Pancreas (tissue), 10 donors: Measurements from ENCODE around the gene BFSP2. TPM values are rescaled to one million over a fixed set of nuclear protein-coding genes. Genes with fewer than 3 reads are reported as not detected.

Experiments used
- ATAC-seq, 4 donors: fragments of 200-7000 bp; cut with Tn5 transposase; one replicate each; pipeline versions ENCODE4 v1.8.0 to v1.9.1; 2020; ENCODE audit warnings: mild to moderate bottlenecking in 4 of 4, moderate library complexity in 4 of 4
- DNase-seq, 6 donors: peaks; one replicate each; pipeline ENCODE4 v3.0.0-alpha.2; 2020
- FAIRE-seq: peaks from 2 replicates; lab custom pipeline; 2012; peaks lifted over from hg19 to GRCh38; lab: Jason Lieb, UNC
- H3K27ac ChIP-seq, 4 donors: fragments of 200-600 bp; sonication (generic); 1 replicate in 3 of 4; 2 replicates in 1 of 4; pipeline versions ENCODE4 v1.5.0 to v1.8.0; 2020
- H3K27me3 ChIP-seq, 4 donors: fragments of 200-600 bp; one replicate each; pipeline ENCODE4 v1.8.0; 2021
- H3K36me3 ChIP-seq, 3 donors: fragments of 200-600 bp; sonication (generic) in 1 of 3; one replicate each; pipeline versions ENCODE4 v1.5.0 to v1.8.0; 2020 to 2021
- H3K4me1 ChIP-seq, 3 donors: fragments of 200-600 bp; one replicate each; pipeline ENCODE4 v1.8.0; 2021
- H3K4me3 ChIP-seq, 4 donors: fragments of 200-600 bp; sonication (generic) in 2 of 4; one replicate each; pipeline versions ENCODE4 v1.5.0 to v1.8.0; 2020 to 2021
- H3K9me3 ChIP-seq, 4 donors: fragments of 200-600 bp; one replicate each; pipeline ENCODE4 v1.8.0; 2021
- CTCF ChIP-seq, 4 donors: fragments of 200-600 bp; sonication (generic) in 3 of 4; IDR thresholded peaks; one replicate each; pipeline versions ENCODE4 v1.5.0 to v1.8.0; 2021; ENCODE audit warnings: antibody characterized with exemption in 4 of 4
- WGBS, 2 donors: extraction: QIAGEN DNeasy Blood & Tissue Kit; methylation state at CpG; one replicate each; pipeline ENCODE4 v1.1.7; 2013; 5-methylcytosine and 5-hydroxymethylcytosine counted together
- intact Hi-C, 3 donors: fragments of 100-400 bp; cut with DNase I; formaldehyde crosslinking; loops; one replicate each; pipeline versions ENCODE4 v1.11.1 to v1.14.2; 2022
- polyA plus RNA-seq, 2 donors: library from polyadenylated mRNA; stranded (reverse); fragments of 200-250 nt; gene quantifications; one replicate each; pipeline ENCODE4 v1.2.3, GENCODE V29; 2013
- total RNA-seq, 6 donors: library from RNA; stranded (reverse); fragmentation: NEBNext Ultra II Directional in 4 of 6; extraction: Animal tissue kit (Norgen Biotek cat#: 25700) in 4 of 6; gene quantifications; one replicate each; pipeline versions ENCODE4 v1.2.1 to v1.2.4, GENCODE V29; 2021 to 2023
- donor health status: healthy with polysubstance abuse.
- donor health status: DM: no; HTN: no; CAD: no; lungs with moderate emphysema.
- donor health status: DM: no; HTN: no; CAD: no.
- donor health status: control.
- donor health status: control.
- donor health status: Bipolar disorder and iron deficiency.
- donor health status: DM: yes; HTN: yes; CAD: no.
- donor health status: DM: no; HTN: no; CAD: no.
- donor health status: DM: no; HTN: no; CAD: no.
- donor health status: DM: yes; HTN: yes; CAD: no.

The BFSP2 gene
- total and polyA plus RNA-seq, 8 donors: not detected

- H3K36me3 ChIP-seq: no peaks in the 10 kb centered on the region
- TF ChIP-seq CTCF (IDR thresholded peaks at IDR 0.05): no peak
- no peaks in the 10 kb centered on the region for H3K27me3 ChIP-seq
- WGBS, 2 donors: 67 to 68% methylated on average over 12 of the region's 12 CpGs
- H3K4me3 ChIP-seq: no peak overlapping the region
- no peaks in the 10 kb centered on the region for H3K4me1 ChIP-seq
- no peak overlapping the region for H3K27ac ChIP-seq
- FAIRE-seq: no peak
- no peak for ATAC-seq
- no peak for DNase-seq
- no peaks in the 10 kb centered on the region for H3K9me3 ChIP-seq
- intact Hi-C loops: loop anchor here in 1 of 3 donors (10.0 kb wide), 1 partner anchor 694 kb away; no protein-coding TSS in a partner anchor
Observed at GRCh38 chr3:133428552-133428951, 28.7 kb downstream of the BFSP2 start.

DNA sequence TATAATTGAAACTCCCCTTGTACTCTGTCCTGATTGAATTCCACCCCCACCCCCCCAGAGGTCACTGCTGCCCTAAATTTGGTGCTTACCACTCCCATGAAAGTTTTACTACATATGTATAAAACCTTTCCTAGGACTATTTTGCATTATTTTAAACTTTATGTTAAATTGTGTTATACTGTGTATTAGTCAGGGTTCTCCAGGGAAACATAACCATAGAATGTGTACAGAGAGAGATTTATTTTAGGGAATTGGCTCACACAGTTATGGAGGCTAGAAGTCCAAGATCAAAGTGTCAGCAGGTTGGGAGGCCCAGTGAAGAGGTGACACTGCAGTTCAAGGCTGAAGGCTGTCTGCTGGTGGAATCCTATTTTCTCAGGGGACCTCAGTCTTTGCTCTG is 29.2 kb downstream of the BFSP2 start:
- Histone ChIP-seq H3K36me3 (no peaks in the 10 kb centered on the region), H3K9me3 (no peaks in the 10 kb centered on the region), H3K4me3 (no peak overlapping the region), H3K4me1 (no peaks in the 10 kb centered on the region), H3K27me3 (no peaks in the 10 kb centered on the region), H3K27ac (no peak overlapping the region)
- no peak for TF ChIP-seq CTCF (IDR thresholded peaks at IDR 0.05)
- no peak for FAIRE-seq
- no peak for DNase-seq
- intact Hi-C loops: loop anchor here in 1 of 3 donors (10.0 kb wide), 1 partner anchor 694 kb away; no protein-coding TSS in a partner anchor
- no peak for ATAC-seq

GRCh38 chr3:133439563-133439962 is 39.7 kb downstream of the BFSP2 start:
- H3K36me3 ChIP-seq: no peaks in the 10 kb centered on the region
- H3K9me3 ChIP-seq: no peaks in the 10 kb centered on the region
- no peak for DNase-seq
- H3K4me3 ChIP-seq: no peak overlapping the region
- H3K4me1 ChIP-seq: peaks cover 0 to 6% (median 0%) of the 10 kb centered on the region in 3 donors
- intact Hi-C loops: no loop called here
- no peak for ATAC-seq
- no peak for TF ChIP-seq CTCF (IDR thresholded peaks at IDR 0.05)
- no peak overlapping the region for H3K27ac ChIP-seq
- H3K27me3 ChIP-seq: no peaks in the 10 kb centered on the region
- no peak for FAIRE-seq
- WGBS, 2 donors: 86 to 91% methylated on average over 2 of the region's 2 CpGs

- DNase-seq (no peak), FAIRE-seq (no peak), ATAC-seq (no peak)
- peaks cover 0 to 6% (median 0%) of the 10 kb centered on the region in 3 donors for H3K4me1 ChIP-seq
- H3K9me3 ChIP-seq: no peaks in the 10 kb centered on the region
- no peak overlapping the region for H3K4me3 ChIP-seq
- no peak overlapping the region for H3K27ac ChIP-seq
- no peaks in the 10 kb centered on the region for H3K36me3 ChIP-seq
- no peaks in the 10 kb centered on the region for H3K27me3 ChIP-seq
- no peak for TF ChIP-seq CTCF (IDR thresholded peaks at IDR 0.05)
- intact Hi-C loops: no loop called here
- 87 to 92% methylated on average over 2 of the region's 2 CpGs for WGBS, 2 donors
Observed at GRCh38 chr3:133440652-133441051, 40.8 kb downstream of the BFSP2 start.

GRCh38 chr3:133441867-133442270 is 42.0 kb downstream of the BFSP2 start:
- ATAC-seq: no peak
- Histone ChIP-seq H3K36me3 (no peaks in the 10 kb centered on the region), H3K27me3 (no peaks in the 10 kb centered on the region), H3K4me3 (no peak overlapping the region), H3K27ac (no peak overlapping the region), H3K4me1 (peaks cover 0 to 6% (median 0%) of the 10 kb centered on the region in 3 donors), H3K9me3 (no peaks in the 10 kb centered on the region)
- no peak for TF ChIP-seq CTCF (IDR thresholded peaks at IDR 0.05)
- FAIRE-seq: no peak
- intact Hi-C loops: no loop called here
- WGBS, 2 donors: 74 to 81% methylated on average over 3 of the region's 3 CpGs
- no peak for DNase-seq
